ENCODE measurements around the gene CYP3A4.

CYP3A4 gene

GRCh38 chr7:99720800-99721595 lies 63.0 kb downstream of the CYP3A4 start:
- DNase-seq (ENCODE audit: low spot score) = no peak

GRCh38 chr7:99719996-99720769 lies 63.8 kb downstream of the CYP3A4 start:
- DNase-seq (ENCODE audit: low spot score) = no peak

GRCh38 chr7:99713995-99714570 lies 69.9 kb downstream of the CYP3A4 start:
- DNase-seq (ENCODE audit: low spot score) = no peak

- DNase-seq (ENCODE audit: low spot score) = no peak
Measured at GRCh38 chr7:99709838-99710578, 74.0 kb downstream of the CYP3A4 start.

GRCh38 chr7:99709260-99709659 lies 74.7 kb downstream of the CYP3A4 start:
- DNase-seq (ENCODE audit: low spot score) = no peak

GRCh38 chr7:99707096-99707495 lies 76.9 kb downstream of the CYP3A4 start:
- DNase-seq (ENCODE audit: low spot score) = no peak

Data from iPS-NIHi11 (cell line).